Mesenchymal stem cell (in vitro differentiated cells and primary cell): Measurements from ENCODE around the gene RPTOR.

Experiments
- DNase-seq: peaks from one replicate; pipeline ENCODE4 v3.0.0-alpha.2; 2013
- H2AFZ ChIP-seq: one replicate; pipeline ENCODE4 v1.6.1; 2013; ENCODE audit warnings: low read depth, mild to moderate bottlenecking, control low read depth, inconsistent platforms, low read length, moderate library complexity
- H2AK5ac ChIP-seq: 2 replicates; pipeline ENCODE4 v1.6.1; 2013; ENCODE audit warnings: low read length, moderate library complexity, mild to moderate bottlenecking, inconsistent platforms; ENCODE audit not compliant: severe bottlenecking
- H2BK120ac ChIP-seq: one replicate; pipeline ENCODE4 v1.6.1; 2013; ENCODE audit warnings: low read depth, mild to moderate bottlenecking, inconsistent platforms, low read length, moderate library complexity
- H2BK12ac ChIP-seq, 2 experiments: one replicate each; pipeline ENCODE4 v1.6.1; 2013; ENCODE audit warnings: inconsistent platforms in 2 of 2, low read length in 2 of 2, mild to moderate bottlenecking in 2 of 2, moderate library complexity in 2 of 2, control low read depth in 1 of 2
- H2BK15ac ChIP-seq: one replicate; pipeline ENCODE4 v1.6.1; 2013; ENCODE audit warnings: mild to moderate bottlenecking, low read depth, inconsistent platforms; ENCODE audit not compliant: poor library complexity, severe bottlenecking
- H2BK5ac ChIP-seq: 2 replicates; pipeline ENCODE4 v1.6.1; 2013; ENCODE audit warnings: low read depth, mild to moderate bottlenecking, low read length, control low read depth, inconsistent platforms; ENCODE audit not compliant: poor library complexity, severe bottlenecking
- H3K14ac ChIP-seq, 2 experiments: one replicate each; pipeline ENCODE4 v1.6.1; 2013; ENCODE audit warnings: inconsistent platforms in 2 of 2, low read length in 2 of 2, control low read depth in 1 of 2, mild to moderate bottlenecking in 1 of 2, moderate library complexity in 1 of 2
- H3K18ac ChIP-seq, 2 experiments: one replicate each; pipeline ENCODE4 v1.6.1; 2013; ENCODE audit warnings: inconsistent platforms in 2 of 2, low read length in 2 of 2, control low read depth in 1 of 2, low read depth in 1 of 2, mild to moderate bottlenecking in 1 of 2
- H3K23ac ChIP-seq, 2 experiments: one replicate each; pipeline ENCODE4 v1.6.1; 2013; ENCODE audit warnings: inconsistent platforms in 2 of 2, low read length in 2 of 2, mild to moderate bottlenecking in 2 of 2, moderate library complexity in 2 of 2, control low read depth in 1 of 2
- H3K27ac ChIP-seq: 2 replicates; pipeline ENCODE4 v1.5.1; 2013; ENCODE audit warnings: mild to moderate bottlenecking, moderate library complexity, low read length, control low read depth, inconsistent platforms; ENCODE audit not compliant: poor library complexity, severe bottlenecking
- H3K27me3 ChIP-seq, 2 experiments: 2 replicates each; pipeline versions ENCODE4 v1.6.1 to v1.7.0; 2013; ENCODE audit warnings: low read length in 2 of 2, mild to moderate bottlenecking in 2 of 2, moderate library complexity in 2 of 2, control low read depth in 1 of 2, inconsistent platforms in 1 of 2; ENCODE audit not compliant: control insufficient read depth in 1 of 2, insufficient read depth in 1 of 2
- H3K36me3 ChIP-seq, 2 experiments: 2 replicates each; pipeline versions ENCODE4 v1.6.1 to v1.7.0; 2013; ENCODE audit warnings: low read length in 2 of 2, control low read depth in 1 of 2, inconsistent platforms in 1 of 2, low read depth in 1 of 2, mild to moderate bottlenecking in 1 of 2; ENCODE audit not compliant: insufficient read depth in 2 of 2, control insufficient read depth in 1 of 2
- H3K4ac ChIP-seq, 2 experiments: one replicate each; pipeline ENCODE4 v1.6.1; 2013; ENCODE audit warnings: inconsistent platforms in 2 of 2, low read length in 2 of 2, mild to moderate bottlenecking in 2 of 2, moderate library complexity in 2 of 2, control low read depth in 1 of 2, low read depth in 1 of 2
- H3K4me1 ChIP-seq: 2 replicates; pipeline ENCODE4 v1.6.1; 2013; ENCODE audit warnings: low read depth, low read length, control low read depth; ENCODE audit not compliant: control insufficient read depth, insufficient read depth
- H3K4me2 ChIP-seq: 2 replicates; pipeline ENCODE4 v1.6.1; 2013; ENCODE audit warnings: low read length, mild to moderate bottlenecking, inconsistent platforms; ENCODE audit not compliant: poor library complexity, severe bottlenecking
- H3K4me3 ChIP-seq, 2 experiments: 2 replicates each; pipeline versions ENCODE4 v1.5.1 to v1.7.0; 2013; ENCODE audit warnings: low read length in 2 of 2, mild to moderate bottlenecking in 2 of 2, control low read depth in 1 of 2, low read depth in 1 of 2; ENCODE audit not compliant: insufficient read depth in 1 of 2
- H3K79me1 ChIP-seq: replicated peaks from 2 replicates; pipeline ENCODE4 v1.6.1; 2013; ENCODE audit warnings: mild to moderate bottlenecking, control low read depth, low read length, inconsistent platforms; ENCODE audit not compliant: poor library complexity, severe bottlenecking
- H3K9ac ChIP-seq: 2 replicates; pipeline ENCODE4 v1.7.0; 2013; ENCODE audit warnings: mild to moderate bottlenecking, low read length, moderate library complexity
- H3K9me3 ChIP-seq: 2 replicates; pipeline ENCODE4 v1.7.0; 2013; ENCODE audit warnings: mild to moderate bottlenecking, low read length; ENCODE audit not compliant: control insufficient read depth
- H4K8ac ChIP-seq: one replicate; pipeline ENCODE4 v1.6.1; 2013; ENCODE audit warnings: inconsistent platforms, mild to moderate bottlenecking, low read length, moderate library complexity
- H4K91ac ChIP-seq: one replicate; pipeline ENCODE4 v1.6.1; 2013; ENCODE audit warnings: mild to moderate bottlenecking, low read length, inconsistent platforms
- WGBS: methylation state at CpG from one replicate; pipeline ENCODE4 v1.1.7; 2013; ENCODE audit warnings: mixed read lengths; 5-methylcytosine and 5-hydroxymethylcytosine counted together

Gene RPTOR

GRCh38 chr17:80850817-80851216, 306.2 kb downstream of the RPTOR start:
- Histone ChIP-seq H2BK15ac (no peak overlapping the region), H3K14ac (no peak overlapping the region), H3K27ac (no peak overlapping the region), H2BK120ac (no peak overlapping the region), H2BK5ac (no peak overlapping the region), H3K4me3 (no peak overlapping the region), H3K36me3 (peaks cover 54 to 56% of the 10 kb centered on the region in 2 experiments), H4K8ac (no peak overlapping the region), H3K4me1 (peaks cover 25% of the 10 kb centered on the region), H2AK5ac (no peak overlapping the region), H3K4ac (no peak overlapping the region), H3K23ac (no peak overlapping the region), H3K9me3 (no peaks in the 10 kb centered on the region), H2AFZ (no peak overlapping the region), H3K27me3 (no peaks in the 10 kb centered on the region), H2BK12ac (no peak overlapping the region), H3K9ac (no peak overlapping the region), H3K4me2 (no peak overlapping the region), H4K91ac (no peak overlapping the region), H3K18ac (no peak overlapping the region), H3K79me1 (peaks cover 5% of the 10 kb centered on the region)
- no peak for DNase-seq
- WGBS = 79% methylated on average over 6 of the region's 6 CpGs

GRCh38 chr17:80851277-80851925, 306.8 kb downstream of the RPTOR start:
- Histone ChIP-seq H3K27me3 (no peaks in the 10 kb centered on the region), H3K4me3 (no peak overlapping the region)

GRCh38 chr17:80852476-80853015, 307.9 kb downstream of the RPTOR start:
- Histone ChIP-seq H2BK12ac (no peak overlapping the region), H3K14ac (peak overlapping the region in 1 of 2 experiments; percentile 21), H4K8ac (peak overlapping the region; percentile 5), H2BK15ac (no peak overlapping the region), H3K18ac (peak overlapping the region in 1 of 2 experiments; percentile 81), H3K9me3 (no peaks in the 10 kb centered on the region), H2BK120ac (no peak overlapping the region), H2AK5ac (no peak overlapping the region), H3K4me1 (peaks cover 39% of the 10 kb centered on the region), H2AFZ (no peak overlapping the region), H3K36me3 (peaks cover 46 to 47% of the 10 kb centered on the region in 2 experiments), H3K79me1 (peaks cover 3% of the 10 kb centered on the region), H2BK5ac (no peak overlapping the region), H3K4ac (no peak overlapping the region), H3K4me3 (no peak overlapping the region), H3K9ac (no peak overlapping the region), H3K27ac (no peak overlapping the region), H3K23ac (no peak overlapping the region), H4K91ac (no peak overlapping the region), H3K27me3 (no peaks in the 10 kb centered on the region), H3K4me2 (no peak overlapping the region)
- 95% methylated on average over 11 of the region's 11 CpGs for whole genome bisulfite sequencing
- no peak for DNase-seq

More at GRCh38 chr17:80851277-80851925, 306.8 kb downstream of the RPTOR start:
- Histone ChIP-seq H3K4me2 (no peak overlapping the region), H3K9ac (no peak overlapping the region), H4K91ac (no peak overlapping the region), H3K18ac (no peak overlapping the region), H2BK5ac (no peak overlapping the region), H2AFZ (no peak overlapping the region), H3K79me1 (peaks cover 3% of the 10 kb centered on the region), H2BK15ac (no peak overlapping the region), H3K36me3 (peaks cover 50 to 53% of the 10 kb centered on the region in 2 experiments), H3K23ac (no peak overlapping the region), H4K8ac (no peak overlapping the region), H3K9me3 (no peaks in the 10 kb centered on the region), H3K14ac (no peak overlapping the region), H3K4ac (no peak overlapping the region), H3K27ac (no peak overlapping the region), H2BK12ac (no peak overlapping the region), H3K4me1 (peaks cover 30% of the 10 kb centered on the region), H2BK120ac (no peak overlapping the region), H2AK5ac (no peak overlapping the region)
- no peak for DNase-seq
- 90% methylated on average over 14 of the region's 17 CpGs for WGBS

- H3K4me1 ChIP-seq = peaks cover 42% of the 10 kb centered on the region
- H3K4me2 ChIP-seq = no peak overlapping the region
- no peak overlapping the region for H2AK5ac ChIP-seq
- 79% methylated on average over 16 of the region's 16 CpGs for WGBS
- no peak overlapping the region for H2BK15ac ChIP-seq
- peak overlapping the region; percentile 58 for H4K91ac ChIP-seq
- peaks cover 4% of the 10 kb centered on the region for H3K79me1 ChIP-seq
- DNase-seq = no peak
- H3K4me3 ChIP-seq = no peak overlapping the region
- no peaks in the 10 kb centered on the region for H3K27me3 ChIP-seq
- no peaks in the 10 kb centered on the region for H3K9me3 ChIP-seq
- no peak overlapping the region for H3K9ac ChIP-seq
- peak overlapping the region; percentile 41 to 44 for H3K4ac ChIP-seq
- H2BK5ac ChIP-seq = no peak overlapping the region
- no peak overlapping the region for H2AFZ ChIP-seq
- H2BK12ac ChIP-seq = peak overlapping the region in 1 of 2 experiments; percentile 95
- peak overlapping the region; percentile 18 to 81 for H3K18ac ChIP-seq
- H3K23ac ChIP-seq = no peak overlapping the region
- H2BK120ac ChIP-seq = no peak overlapping the region
- peak overlapping the region in 1 of 2 experiments; percentile 77 for H3K14ac ChIP-seq
- no peak overlapping the region for H4K8ac ChIP-seq
- peaks cover 42 to 47% of the 10 kb centered on the region in 2 experiments for H3K36me3 ChIP-seq
- H3K27ac ChIP-seq = no peak overlapping the region
These were observed 308.4 kb downstream of the RPTOR start for GRCh38 chr17:80853076-80853475.
